Measurements from ENCODE around the gene SNTB2. TPM values are rescaled to one million over a fixed set of nuclear protein-coding genes. Genes with fewer than 3 reads are reported as not detected.
A peak's percentile ranks its signal among the peaks of the same experiment; 100 is the strongest.

Gene SNTB2
- total and polyA plus RNA-seq, 2 of the 13 experiments (the other 11 are each of a cell fraction or from before 2014, with no cell fraction given) = 11.5 to 19.2 TPM

- TF ChIP-seq RBFOX2 (IDR thresholded peaks at IDR 0.05; ENCODE audit: low read depth, low read length) (peak; percentile 46; the same call in 1 of the 2 replicates), ZNF660 (CRISPR knock-in tag; IDR thresholded peaks at IDR 0.05; ENCODE audit: borderline replicate concordance, low read depth) (no peak), PRMT3 (CRISPR knock-in tag; IDR thresholded peaks at IDR 0.05; ENCODE audit: borderline replicate concordance, low read depth) (no peak), REXO4 (CRISPR knock-in tag; IDR thresholded peaks at IDR 0.05; ENCODE audit: borderline replicate concordance) (no peak), TAF1 (CRISPR knock-in tag; IDR thresholded peaks at IDR 0.05) (0 out of 2 replicates have a peak, but pooled peaks have one; percentile 15), SP2 (CRISPR knock-in tag; IDR thresholded peaks at IDR 0.05) (no peak), ZNF772 (CRISPR knock-in tag; IDR thresholded peaks at IDR 0.05) (no peak), ISX (CRISPR knock-in tag; conservative IDR thresholded peaks at IDR 0.05) (no peak), ZNF782 (CRISPR knock-in tag; IDR thresholded peaks at IDR 0.05; ENCODE audit: borderline replicate concordance) (no peak), ZNF644 (CRISPR knock-in tag; IDR thresholded peaks at IDR 0.05; ENCODE audit: low read depth) (no peak), JDP2 (CRISPR knock-in tag; IDR thresholded peaks at IDR 0.05; ENCODE audit: borderline replicate concordance) (no peak), ZNF292 (CRISPR knock-in tag; IDR thresholded peaks at IDR 0.05; ENCODE audit: borderline replicate concordance, low read depth) (no peak), ZFX (CRISPR knock-in tag; IDR thresholded peaks at IDR 0.05; ENCODE audit: low read depth) (0 out of 2 replicates have a peak, but pooled peaks have one; percentile 8), PLRG1 (conservative IDR thresholded peaks at IDR 0.05) (no peak), ZNF687 (CRISPR knock-in tag; IDR thresholded peaks at IDR 0.05) (0 out of 2 replicates have a peak, but pooled peaks have one; percentile 20), FOXP1 (IDR thresholded peaks at IDR 0.05) (no peak), FOXP1 (CRISPR knock-in tag; IDR thresholded peaks at IDR 0.05) (no peak), ZMAT3 (CRISPR knock-in tag; conservative IDR thresholded peaks at IDR 0.05) (no peak), AGO2 (optimal IDR thresholded peaks at IDR 0.05; ENCODE audit: low read depth, low read length) (peak; percentile 88), ZNF264 (CRISPR knock-in tag; IDR thresholded peaks at IDR 0.05) (no peak), RBM22 (optimal IDR thresholded peaks at IDR 0.05; ENCODE audit: low read length) (peak; percentile 30), SIX4 (CRISPR knock-in tag; IDR thresholded peaks at IDR 0.05) (no peak), KAT2B (IDR thresholded peaks at IDR 0.05; ENCODE audit: borderline replicate concordance, low read depth, low read length) (no peak), CHD4 (IDR thresholded peaks at IDR 0.05; ENCODE audit: borderline replicate concordance, low read length) (no peak), ELF3 (CRISPR knock-in tag; IDR thresholded peaks at IDR 0.05) (0 out of 2 replicates have a peak, but pooled peaks have one; percentile 17), TBP (CRISPR knock-in tag; IDR thresholded peaks at IDR 0.05) (no peak), HES4 (CRISPR knock-in tag; IDR thresholded peaks at IDR 0.05; ENCODE audit: borderline replicate concordance) (no peak), ZNF207 (IDR thresholded peaks at IDR 0.05; ENCODE audit: borderline replicate concordance) (no peak)
Observed at GRCh38 chr16:69324013-69324531, 137.1 kb downstream of the SNTB2 start (continued).
